Activated effector memory CD4-positive, alpha-beta T cell treated with anti-CD3 and anti-CD28 coated beads, Interleukin-2, amount 50 U/mL, for 16 hours (primary cell): ENCODE results near the gene EIF5A.
A peak's percentile ranks its signal among the peaks of the same experiment; 100 is the strongest.

Source experiments
- DNase-seq: peaks from one replicate; pipeline ENCODE4 v3.0.0-alpha.2; 2020

Gene EIF5A

GRCh38 chr17:7306911-7307685 lies at the start of gene EIF5A:
Gene EIF5A, plus strand, starts transcription at chr17:7307628. Its CDS starts 2,008 bp downstream, at chr17:7309636.
- peak; percentile 100 for DNase-seq

GRCh38 chr17:7258731-7259554 lies 48.5 kb upstream of the EIF5A start:
- no peak for DNase-seq

- DNase-seq = no peak
These were observed 47.9 kb upstream of the EIF5A start for GRCh38 chr17:7259555-7259889.

GRCh38 chr17:7260151-7260550 lies 47.3 kb upstream of the EIF5A start:
- DNase-seq = no peak

- DNase-seq = peak; percentile 77
These were observed 46.6 kb upstream of the EIF5A start for GRCh38 chr17:7260651-7261378.

- DNase-seq = peak; percentile 67
These were observed 45.8 kb upstream of the EIF5A start for GRCh38 chr17:7261379-7262191.

GRCh38 chr17:7262192-7262934 lies 45.1 kb upstream of the EIF5A start, which contains the start of gene CLDN7:
Gene CLDN7, minus strand, starts transcription at chr17:7262478. Its CDS starts 435 bp downstream, at chr17:7262043.
- DNase-seq = peak; percentile 68

- peak; percentile 69 for DNase-seq
These were observed 44.3 kb upstream of the EIF5A start for GRCh38 chr17:7262935-7263800.

GRCh38 chr17:7263801-7264078 lies 43.7 kb upstream of the EIF5A start:
- no peak for DNase-seq

- DNase-seq = no peak
These were observed 40.6 kb upstream of the EIF5A start for GRCh38 chr17:7266784-7267183.

- DNase-seq = no peak
These were observed 28.0 kb upstream of the EIF5A start for GRCh38 chr17:7279448-7279847.

GRCh38 chr17:7280519-7281073 lies 26.8 kb upstream of the EIF5A start:
- DNase-seq = peak; percentile 95

GRCh38 chr17:7281074-7281952 lies 26.1 kb upstream of the EIF5A start, which contains the start of gene SLC2A4:
Gene SLC2A4, plus strand, starts transcription at chr17:7281718. Its CDS starts 217 bp downstream, at chr17:7281935.
- DNase-seq = peak; percentile 93

- DNase-seq = no peak
These were observed 25.3 kb upstream of the EIF5A start for GRCh38 chr17:7281953-7282751.

- DNase-seq = no peak
These were observed 24.6 kb upstream of the EIF5A start for GRCh38 chr17:7282752-7283321.

GRCh38 chr17:7283471-7284216 lies 23.8 kb upstream of the EIF5A start:
- DNase-seq = no peak

- no peak for DNase-seq
These were observed 22.5 kb upstream of the EIF5A start for GRCh38 chr17:7284911-7285310.
